Activated CD4-positive, alpha-beta T cell treated with anti-CD3 and anti-CD28 coated beads for 48 hours (primary cell): ENCODE data around the gene TTLL9.

Experiments used
- DNase-seq: peaks from one replicate; pipeline ENCODE4 v3.0.0-alpha.2; 2020

Gene TTLL9

GRCh38 chr20:31988430-31989015 lies 118.1 kb downstream of the TTLL9 start:
- DNase-seq: no peak

- no peak for DNase-seq
These were observed 118.7 kb downstream of the TTLL9 start for GRCh38 chr20:31989030-31989645.

GRCh38 chr20:31990641-31991338 lies 120.4 kb downstream of the TTLL9 start:
- DNase-seq: no peak

- DNase-seq: no peak
These were observed 120.9 kb downstream of the TTLL9 start for GRCh38 chr20:31991339-31991705.

GRCh38 chr20:31992086-31992485 lies 121.7 kb downstream of the TTLL9 start:
- no peak for DNase-seq
